HAP-1 (cell line): ENCODE results near the gene FBN3.
"Not testable (repeated sequence)": the region's sequence is repeated elsewhere in the genome, so short reads cannot be mapped to it uniquely, and the experiment has no call there.

Source experiments
- DNase-seq, 2 experiments: peaks; one replicate each; pipeline ENCODE4 v3.0.0-alpha.2; 2016 to 2020; ENCODE audit warnings: low spot score in 2 of 2
- H3K27me3 ChIP-seq: fragments of 250-450 bp; sonication (Bioruptor Pico); 2 replicates; pipeline ENCODE4 v1.5.1; 2020; ENCODE audit warnings: low read depth, mild to moderate bottlenecking, moderate library complexity
- H3K36me3 ChIP-seq: fragments of 250-450 bp; sonication (Bioruptor Pico); replicated peaks from 2 replicates; pipeline ENCODE4 v1.5.1; 2020; ENCODE audit warnings: mild to moderate bottlenecking
- H3K4me1 ChIP-seq: fragments of 250-450 bp; sonication (Bioruptor Pico); 2 replicates; pipeline ENCODE4 v1.5.1; 2020; ENCODE audit warnings: mild to moderate bottlenecking
- H3K4me3 ChIP-seq: fragments of 250-450 bp; sonication (Bioruptor Pico); 2 replicates; pipeline ENCODE4 v1.5.1; 2020; ENCODE audit warnings: mild to moderate bottlenecking, moderate library complexity
- H3K9me3 ChIP-seq: fragments of 250-450 bp; sonication (Bioruptor Pico); 2 replicates; pipeline ENCODE4 v1.5.1; 2020; ENCODE audit warnings: mild to moderate bottlenecking, moderate library complexity
- in situ Hi-C: fragments of 300-500 bp; cut with MboI; formaldehyde crosslinking; loops from 3 replicates; pipeline ENCODE4 v1.14.3; 2020; ENCODE audit warnings: low sequenced_read_pairs, inconsistent platforms, mixed read lengths

Gene FBN3

GRCh38 chr19:8158411-8159074 is 9.2 kb upstream of the FBN3 start:
- in situ Hi-C loops = loop anchor here (5.0 kb wide), 1 partner anchor 94 kb away; no protein-coding TSS in a partner anchor
- H3K4me3 ChIP-seq = no peak overlapping the region
- H3K9me3 ChIP-seq = no peaks in the 10 kb centered on the region
- no peaks in the 10 kb centered on the region for H3K36me3 ChIP-seq
- no peaks in the 10 kb centered on the region for H3K27me3 ChIP-seq
- DNase-seq = peak; percentile 65 to 73
- H3K4me1 ChIP-seq = peaks cover 16% of the 10 kb centered on the region

GRCh38 chr19:8155318-8155717 is 5.9 kb upstream of the FBN3 start:
- H3K4me1 ChIP-seq = peaks cover 8% of the 10 kb centered on the region
- no peak overlapping the region for H3K4me3 ChIP-seq
- no peaks in the 10 kb centered on the region; the same call in 1 of the 2 replicates for H3K27me3 ChIP-seq
- no peaks in the 10 kb centered on the region for H3K9me3 ChIP-seq
- no peaks in the 10 kb centered on the region for H3K36me3 ChIP-seq
- in situ Hi-C loops = loop anchor here (5.0 kb wide), 1 partner anchor 97 kb away; no protein-coding TSS in a partner anchor
- DNase-seq = no peak

GRCh38 chr19:8154014-8154413 is 4.6 kb upstream of the FBN3 start:
- H3K27me3 ChIP-seq, in situ Hi-C loops, H3K4me1 ChIP-seq, H3K36me3 ChIP-seq, H3K4me3 ChIP-seq, H3K9me3 ChIP-seq: not testable (repeated sequence)
- peak in 1 of 2 experiments; percentile 62 for DNase-seq

- no peaks in the 10 kb centered on the region; the same call in 1 of the 2 replicates for H3K36me3 ChIP-seq
- no peaks in the 10 kb centered on the region for H3K9me3 ChIP-seq
- in situ Hi-C loops = no loop called here
- no peak overlapping the region for H3K4me3 ChIP-seq
- no peaks in the 10 kb centered on the region; the same call in 1 of the 2 replicates for H3K27me3 ChIP-seq
- no peak for DNase-seq
- H3K4me1 ChIP-seq = peaks cover 8% of the 10 kb centered on the region
Observed at GRCh38 chr19:8151767-8152035, 2.3 kb upstream of the FBN3 start.

- Histone ChIP-seq H3K9me3 (no peaks in the 10 kb centered on the region), H3K36me3 (no peaks in the 10 kb centered on the region; the same call in 1 of the 2 replicates), H3K27me3 (no peaks in the 10 kb centered on the region; the same call in 1 of the 2 replicates), H3K4me1 (peaks cover 8% of the 10 kb centered on the region), H3K4me3 (no peak overlapping the region)
- DNase-seq = no peak
- in situ Hi-C loops = no loop called here
Observed at GRCh38 chr19:8150998-8151766, 1.8 kb upstream of the FBN3 start.

- H3K4me1 ChIP-seq = peaks cover 8% of the 10 kb centered on the region
- in situ Hi-C loops = no loop called here
- H3K36me3 ChIP-seq = no peaks in the 10 kb centered on the region; the same call in 1 of the 2 replicates
- H3K4me3 ChIP-seq = no peak overlapping the region
- DNase-seq = no peak
- no peaks in the 10 kb centered on the region for H3K9me3 ChIP-seq
- no peaks in the 10 kb centered on the region; the same call in 1 of the 2 replicates for H3K27me3 ChIP-seq
Observed at GRCh38 chr19:8150178-8150865, 930 bp upstream of the FBN3 start.

GRCh38 chr19:8148410-8149260 is 757 bp downstream of the FBN3 start:
- in situ Hi-C loops = no loop called here
- peak; percentile 56 to 86 for DNase-seq
- no peaks in the 10 kb centered on the region for H3K9me3 ChIP-seq
- no peaks in the 10 kb centered on the region; the same call in 1 of the 2 replicates for H3K36me3 ChIP-seq
- no peaks in the 10 kb centered on the region; the same call in 1 of the 2 replicates for H3K4me1 ChIP-seq
- peak overlapping the region; percentile 40 for H3K4me3 ChIP-seq
- H3K27me3 ChIP-seq = no peaks in the 10 kb centered on the region; the same call in 1 of the 2 replicates

- Histone ChIP-seq H3K4me3 (peak overlapping the region; percentile 40; the same call in 1 of the 2 replicates), H3K9me3 (no peaks in the 10 kb centered on the region), H3K27me3 (no peaks in the 10 kb centered on the region; the same call in 1 of the 2 replicates), H3K36me3 (no peaks in the 10 kb centered on the region; the same call in 1 of the 2 replicates), H3K4me1 (no peaks in the 10 kb centered on the region; the same call in 1 of the 2 replicates)
- no peak for DNase-seq
- in situ Hi-C loops = no loop called here
Observed at GRCh38 chr19:8148088-8148409, 1.3 kb downstream of the FBN3 start.

- in situ Hi-C loops = no loop called here
- no peak for DNase-seq
- Histone ChIP-seq H3K4me3 (no peak overlapping the region), H3K36me3 (no peaks in the 10 kb centered on the region; the same call in 1 of the 2 replicates), H3K9me3 (no peaks in the 10 kb centered on the region), H3K27me3 (no peaks in the 10 kb centered on the region), H3K4me1 (no peaks in the 10 kb centered on the region; the same call in 1 of the 2 replicates)
Observed at GRCh38 chr19:8147582-8147978, 1.8 kb downstream of the FBN3 start.

- no peak for DNase-seq
- Histone ChIP-seq H3K9me3 (no peaks in the 10 kb centered on the region), H3K4me1 (no peaks in the 10 kb centered on the region; the same call in 1 of the 2 replicates), H3K36me3 (no peaks in the 10 kb centered on the region; the same call in 1 of the 2 replicates), H3K4me3 (no peak overlapping the region), H3K27me3 (no peaks in the 10 kb centered on the region)
- in situ Hi-C loops = no loop called here
Observed at GRCh38 chr19:8146877-8147581, 2.4 kb downstream of the FBN3 start.

- no peak for DNase-seq
Observed at GRCh38 chr19:8144273-8144995, 5.0 kb downstream of the FBN3 start.

GRCh38 chr19:8143041-8143440 is 6.4 kb downstream of the FBN3 start:
- in situ Hi-C loops = no loop called here
- no peak for DNase-seq
- Histone ChIP-seq H3K4me3 (no peak overlapping the region), H3K4me1 (no peaks in the 10 kb centered on the region), H3K36me3 (no peaks in the 10 kb centered on the region), H3K9me3 (no peaks in the 10 kb centered on the region), H3K27me3 (no peaks in the 10 kb centered on the region)

More at GRCh38 chr19:8144273-8144995, 5.0 kb downstream of the FBN3 start:
- Histone ChIP-seq H3K9me3 (no peaks in the 10 kb centered on the region), H3K36me3 (no peaks in the 10 kb centered on the region), H3K4me3 (no peak overlapping the region), H3K4me1 (no peaks in the 10 kb centered on the region), H3K27me3 (no peaks in the 10 kb centered on the region)
- in situ Hi-C loops = no loop called here
